22Rv1 (cell line): ENCODE data around the gene CUL3.

Experiments used
- H3K27ac ChIP-seq: fragments of 450-650 bp; 2 replicates; pipeline ENCODE4 v1.5.1; 2017
- CTCF ChIP-seq: fragments of 450-650 bp; IDR thresholded peaks from 2 replicates; pipeline ENCODE4 v1.5.1; 2017; ENCODE audit warnings: mild to moderate bottlenecking
- ZFX ChIP-seq: fragments of 450-650 bp; IDR thresholded peaks from 2 replicates; pipeline ENCODE4 v1.6.1; 2017; ENCODE audit warnings: antibody characterized with exemption, borderline replicate concordance

CUL3 gene

GRCh38 chr2:224552771-224553170 is 32.4 kb downstream of the CUL3 start:
- TF ChIP-seq CTCF (no peak), ZFX (no peak)
- no peak overlapping the region for H3K27ac ChIP-seq

- TF ChIP-seq ZFX (no peak), CTCF (no peak)
- no peak overlapping the region for H3K27ac ChIP-seq
These were observed 33.5 kb downstream of the CUL3 start for GRCh38 chr2:224551693-224552092.

- H3K27ac ChIP-seq = no peak overlapping the region
- TF ChIP-seq CTCF (no peak), ZFX (no peak)
These were observed 38.2 kb downstream of the CUL3 start for GRCh38 chr2:224546926-224547325.

- TF ChIP-seq CTCF (no peak), ZFX (no peak)
These were observed 39.1 kb downstream of the CUL3 start for GRCh38 chr2:224545884-224546644.

GRCh38 chr2:224543939-224544338 is 41.2 kb downstream of the CUL3 start:
- no peak overlapping the region for H3K27ac ChIP-seq
- no peak for TF ChIP-seq CTCF
- no peak for TF ChIP-seq ZFX

More at GRCh38 chr2:224545884-224546644, 39.1 kb downstream of the CUL3 start:
- H3K27ac ChIP-seq = no peak overlapping the region

- H3K27ac ChIP-seq = no peak overlapping the region
- TF ChIP-seq ZFX (no peak), CTCF (no peak)
These were observed 46.5 kb downstream of the CUL3 start for GRCh38 chr2:224538561-224539138.

- no peak overlapping the region for H3K27ac ChIP-seq
- no peak for TF ChIP-seq ZFX
- TF ChIP-seq CTCF = no peak
These were observed 52.2 kb downstream of the CUL3 start for GRCh38 chr2:224532931-224533330.
